ENCODE results near the gene CTTNBP2. TPM values are rescaled to one million over a fixed set of nuclear protein-coding genes. Genes with fewer than 3 reads are reported as not detected.

Gene CTTNBP2
- total and polyA plus RNA-seq, 2 of the 13 experiments (the other 11 are each of a cell fraction or from before 2014, with no cell fraction given) = not detected

DNA sequence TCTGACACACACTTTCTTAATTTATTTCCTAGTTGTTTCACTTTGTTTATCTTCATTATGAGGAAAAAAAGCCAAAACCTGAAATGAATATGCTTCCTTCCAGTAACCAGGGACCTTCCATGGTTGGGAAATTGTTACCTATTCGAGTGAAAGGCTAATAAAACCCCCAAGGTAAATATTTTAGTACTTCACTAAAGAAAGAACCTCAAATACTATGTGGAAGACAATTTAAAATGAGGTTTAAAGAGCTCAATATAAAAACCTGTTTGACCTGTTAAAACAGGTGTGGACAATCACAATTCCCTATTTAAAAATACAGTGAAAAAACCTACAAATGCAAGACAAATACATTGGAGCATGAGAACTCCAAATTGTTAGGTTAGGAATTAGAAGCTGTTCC lies 200.8 kb downstream of the CTTNBP2 start:
- DNase-seq (ENCODE audit: low spot score) = no peak
- Histone ChIP-seq H3K27me3 (ENCODE audit: control insufficient read depth in 1 of 2, insufficient read depth in 2 of 2, low read length in 2 of 2) (0 out of 5 replicates have a peak, but pooled peaks cover 0 to 3% of the 10 kb centered on the region in 2 experiments), H3K79me2 (ENCODE audit: insufficient read depth, low read length) (no peaks in the 10 kb centered on the region), H3K4me2 (ENCODE audit: low read depth, low read length) (no peak overlapping the region), H3K4me1 (ENCODE audit: insufficient read depth, low read length) (no peaks in the 10 kb centered on the region), H3K36me3 (replicated peaks in 1 of 2; ENCODE audit: control insufficient read depth in 1 of 2, insufficient read depth in 2 of 2, low read length in 2 of 2) (no peaks in the 10 kb centered on the region), H4K20me1 (ENCODE audit: insufficient read depth, low read length) (no peaks in the 10 kb centered on the region), H3K27ac (ENCODE audit: extremely low read length, insufficient read depth, low read length) (no peak overlapping the region), H3K4me3 (replicated peaks in 1 of 3; ENCODE audit: insufficient read depth in 1 of 3, low read depth in 2 of 3, low read length in 3 of 3) (no peak overlapping the region), H3K9ac (ENCODE audit: insufficient read depth, low read depth, low read length) (no peak overlapping the region), H3K9me3 (ENCODE audit: low read length) (no peaks in the 10 kb centered on the region), H2AFZ (ENCODE audit: low read length) (no peak overlapping the region)
- BruUV-seq (replicated peaks) = no TSS peak
- no peak for FAIRE-seq
- 0% methylated on average over 1 of the region's 1 CpG for WGBS (ENCODE audit: low lambda C conversion rate)
- POLR2A ChIA-PET = no interaction called here
- ATAC-seq = no peak
- intact Hi-C loops (cut with micrococcal nuclease; ENCODE audit: unreplicated experiment) = no loop called here
- CTCF ChIA-PET (ENCODE audit: low intra/inter-chr PET ratio, low total read pairs) = no interaction called here
- in situ Hi-C loops (cut with HindIII; ENCODE audit: extremely low pct_ligation_motif_present, low pct_unique_long_range_greater_than_20kb) = no loop called here
- TF ChIP-seq PHF5A (CRISPR knock-in tag; IDR thresholded peaks at IDR 0.05; ENCODE audit: low read depth, unreplicated experiment) = no peak
- no peak for TF ChIP-seq NR2F1 (CRISPR knock-in tag; IDR thresholded peaks at IDR 0.05)
- TF ChIP-seq, protein P1, sequence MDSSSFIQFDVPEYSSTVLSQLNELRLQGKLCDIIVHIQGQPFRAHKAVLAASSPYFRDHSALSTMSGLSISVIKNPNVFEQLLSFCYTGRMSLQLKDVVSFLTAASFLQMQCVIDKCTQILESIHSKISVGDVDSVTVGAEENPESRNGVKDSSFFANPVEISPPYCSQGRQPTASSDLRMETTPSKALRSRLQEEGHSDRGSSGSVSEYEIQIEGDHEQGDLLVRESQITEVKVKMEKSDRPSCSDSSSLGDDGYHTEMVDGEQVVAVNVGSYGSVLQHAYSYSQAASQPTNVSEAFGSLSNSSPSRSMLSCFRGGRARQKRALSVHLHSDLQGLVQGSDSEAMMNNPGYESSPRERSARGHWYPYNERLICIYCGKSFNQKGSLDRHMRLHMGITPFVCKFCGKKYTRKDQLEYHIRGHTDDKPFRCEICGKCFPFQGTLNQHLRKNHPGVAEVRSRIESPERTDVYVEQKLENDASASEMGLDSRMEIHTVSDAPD (CRISPR knock-in tag; IDR thresholded peaks at IDR 0.05) = no peak

DNA sequence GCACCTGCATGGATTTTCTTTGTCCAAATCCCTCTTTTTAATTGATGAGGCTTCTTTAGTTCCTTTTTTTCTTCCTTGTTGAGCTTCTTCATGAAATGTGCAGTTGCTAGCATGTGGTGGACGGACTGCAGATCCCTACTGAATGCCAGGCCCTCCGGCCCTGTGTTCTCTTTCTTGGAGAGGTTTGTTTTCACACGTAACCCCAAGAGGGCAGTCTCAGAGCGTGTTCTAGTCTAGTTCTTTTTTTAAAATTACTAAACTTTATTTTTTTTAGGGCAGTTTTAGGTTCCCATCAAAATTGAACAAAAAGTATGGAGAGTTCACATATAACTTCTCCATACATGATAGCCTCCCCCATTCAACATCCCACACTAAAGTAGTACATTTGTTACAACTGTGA lies 203.4 kb downstream of the CTTNBP2 start:
- WGBS (ENCODE audit: low lambda C conversion rate) = 2% methylated on average over 4 of the region's 4 CpGs
- intact Hi-C loops (cut with micrococcal nuclease; ENCODE audit: unreplicated experiment) (no loop called here), in situ Hi-C loops (cut with HindIII; ENCODE audit: extremely low pct_ligation_motif_present, low pct_unique_long_range_greater_than_20kb) (no loop called here)
- Histone ChIP-seq H3K27ac (ENCODE audit: extremely low read length, insufficient read depth, low read length) (no peak overlapping the region), H3K4me3 (replicated peaks in 1 of 3; ENCODE audit: insufficient read depth in 1 of 3, low read depth in 2 of 3, low read length in 3 of 3) (no peak overlapping the region), H3K36me3 (replicated peaks in 1 of 2; ENCODE audit: control insufficient read depth in 1 of 2, insufficient read depth in 2 of 2, low read length in 2 of 2) (no peaks in the 10 kb centered on the region), H3K27me3 (ENCODE audit: control insufficient read depth in 1 of 2, insufficient read depth in 2 of 2, low read length in 2 of 2) (no peaks in the 10 kb centered on the region), H3K79me2 (ENCODE audit: insufficient read depth, low read length) (no peaks in the 10 kb centered on the region), H3K4me2 (ENCODE audit: low read depth, low read length) (no peak overlapping the region), H3K4me1 (ENCODE audit: insufficient read depth, low read length) (no peaks in the 10 kb centered on the region), H3K9me3 (ENCODE audit: low read length) (no peaks in the 10 kb centered on the region), H2AFZ (ENCODE audit: low read length) (no peak overlapping the region), H4K20me1 (ENCODE audit: insufficient read depth, low read length) (no peaks in the 10 kb centered on the region), H3K9ac (ENCODE audit: insufficient read depth, low read depth, low read length) (no peak overlapping the region)
- no peak for ATAC-seq
- POLR2A ChIA-PET = no interaction called here
- BruUV-seq (replicated peaks) = no TSS peak
- no peak for DNase-seq (ENCODE audit: low spot score)
- no peak for FAIRE-seq
- CTCF ChIA-PET (ENCODE audit: low intra/inter-chr PET ratio, low total read pairs) = no interaction called here
- TF ChIP-seq ATF7 (IDR thresholded peaks at IDR 0.05) (no peak), ATF7 (CRISPR knock-in tag; IDR thresholded peaks at IDR 0.05) (no peak), SRSF4 (IDR thresholded peaks at IDR 0.05; ENCODE audit: low read depth, low read length, poor library complexity, severe bottlenecking) (no peak), DNMT3B (CRISPR knock-in tag; conservative IDR thresholded peaks at IDR 0.05) (no peak), SCMH1 (CRISPR knock-in tag; IDR thresholded peaks at IDR 0.05; ENCODE audit: borderline replicate concordance) (no peak), ZFP62 (CRISPR knock-in tag; IDR thresholded peaks at IDR 0.05) (no peak), NFKBIZ (CRISPR knock-in tag; IDR thresholded peaks at IDR 0.05) (no peak)
- TF ChIP-seq, protein P2, sequence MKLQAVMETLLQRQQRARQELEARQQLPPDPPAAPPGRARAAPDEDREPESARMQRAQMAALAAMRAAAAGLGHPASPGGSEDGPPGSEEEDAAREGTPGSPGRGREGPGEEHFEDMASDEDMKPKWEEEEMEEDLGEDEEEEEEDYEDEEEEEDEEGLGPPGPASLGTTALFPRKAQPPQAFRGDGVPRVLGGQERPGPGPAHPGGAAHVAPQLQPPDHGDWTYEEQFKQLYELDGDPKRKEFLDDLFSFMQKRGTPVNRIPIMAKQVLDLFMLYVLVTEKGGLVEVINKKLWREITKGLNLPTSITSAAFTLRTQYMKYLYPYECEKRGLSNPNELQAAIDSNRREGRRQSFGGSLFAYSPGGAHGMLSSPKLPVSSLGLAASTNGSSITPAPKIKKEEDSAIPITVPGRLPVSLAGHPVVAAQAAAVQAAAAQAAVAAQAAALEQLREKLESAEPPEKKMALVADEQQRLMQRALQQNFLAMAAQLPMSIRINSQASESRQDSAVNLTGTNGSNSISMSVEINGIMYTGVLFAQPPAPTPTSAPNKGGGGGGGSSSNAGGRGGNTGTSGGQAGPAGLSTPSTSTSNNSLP (IDR thresholded peaks at IDR 0.05; ENCODE audit: low read depth, low read length) = no peak
- TF ChIP-seq, protein P3, sequence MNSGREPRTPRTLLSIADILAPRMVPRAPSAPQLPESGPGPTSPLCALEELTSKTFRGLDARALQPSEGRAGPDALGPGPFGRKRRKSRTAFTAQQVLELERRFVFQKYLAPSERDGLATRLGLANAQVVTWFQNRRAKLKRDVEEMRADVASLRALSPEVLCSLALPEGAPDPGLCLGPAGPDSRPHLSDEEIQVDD (CRISPR knock-in tag; IDR thresholded peaks at IDR 0.05; ENCODE audit: borderline replicate concordance) = no peak

Measured in HepG2 (cell line).